Measurements from ENCODE around the gene KRTAP10-11.
"Not testable (repeated sequence)": the region's sequence is repeated elsewhere in the genome, so short reads cannot be mapped to it uniquely, and the experiment has no call there.

The KRTAP10-11 gene

GRCh38 chr21:44601091-44601490, 45.1 kb upstream of the KRTAP10-11 start:
- H3K23ac ChIP-seq (ENCODE audit: low read length); H3K18ac ChIP-seq (ENCODE audit: low read length); H2BK5ac ChIP-seq (ENCODE audit: low read depth, low read length, poor library complexity); H3K27ac ChIP-seq (ENCODE audit: low read depth, low read length); H3K4me1 ChIP-seq (ENCODE audit: control insufficient read depth in 1 of 2, insufficient read depth in 2 of 2, low read length in 2 of 2); H2AFZ ChIP-seq (ENCODE audit: insufficient read depth, low read length, poor library complexity); H3K27me3 ChIP-seq (ENCODE audit: insufficient read depth, low read length); H3K14ac ChIP-seq (ENCODE audit: low read length); H3K36me3 ChIP-seq (ENCODE audit: control insufficient read depth in 1 of 2, insufficient read depth in 2 of 2, low read length in 2 of 2); H3K4me2 ChIP-seq (ENCODE audit: low read length); H2AK5ac ChIP-seq (ENCODE audit: low read length); H4K91ac ChIP-seq (ENCODE audit: low read depth, low read length); H3K9me3 ChIP-seq (ENCODE audit: insufficient read depth, low read depth, low read length); H4K12ac ChIP-seq (ENCODE audit: low read depth, low read length); H3K79me2 ChIP-seq (ENCODE audit: control insufficient read depth, insufficient read depth, low read length, poor library complexity); H2BK12ac ChIP-seq (ENCODE audit: low read length); H3K79me1 ChIP-seq (ENCODE audit: low read length); H4K8ac ChIP-seq (ENCODE audit: low read depth, low read length); H3K4ac ChIP-seq (ENCODE audit: low read depth, low read length); DNase-seq; H3K9ac ChIP-seq (ENCODE audit: low read length); H3K4me3 ChIP-seq (ENCODE audit: low read depth, low read length); H2BK120ac ChIP-seq (ENCODE audit: insufficient read depth, low read length, poor library complexity): not testable (repeated sequence)
- no CpG with 5 or more reads among the region's 10 CpGs for WGBS (ENCODE audit: extremely low coverage, insufficient coverage, insufficient read length)

- Histone ChIP-seq H3K4me1 (ENCODE audit: control insufficient read depth in 1 of 2, insufficient read depth in 2 of 2, low read length in 2 of 2) (no peaks in the 10 kb centered on the region), H3K36me3 (ENCODE audit: control insufficient read depth in 1 of 2, insufficient read depth in 2 of 2, low read length in 2 of 2) (no peaks in the 10 kb centered on the region), H3K9me3 (ENCODE audit: insufficient read depth, low read depth, low read length) (peaks cover 7% of the 10 kb centered on the region), H2BK120ac (ENCODE audit: insufficient read depth, low read length, poor library complexity) (no peak overlapping the region), H3K27ac (ENCODE audit: low read depth, low read length) (no peak overlapping the region), H3K27me3 (ENCODE audit: insufficient read depth, low read length) (no peaks in the 10 kb centered on the region), H3K4me3 (ENCODE audit: low read depth, low read length) (no peak overlapping the region), H4K12ac (ENCODE audit: low read depth, low read length) (no peak overlapping the region), H3K23ac (ENCODE audit: low read length) (no peak overlapping the region), H2BK12ac (ENCODE audit: low read length) (no peak overlapping the region), H2AFZ (ENCODE audit: insufficient read depth, low read length, poor library complexity) (no peak overlapping the region), H3K9ac (ENCODE audit: low read length) (no peak overlapping the region), H3K18ac (ENCODE audit: low read length) (no peak overlapping the region), H3K14ac (ENCODE audit: low read length) (no peak overlapping the region), H2AK5ac (ENCODE audit: low read length) (no peak overlapping the region), H3K4ac (ENCODE audit: low read depth, low read length) (no peak overlapping the region), H4K91ac (ENCODE audit: low read depth, low read length) (no peak overlapping the region), H3K79me2 (ENCODE audit: control insufficient read depth, insufficient read depth, low read length, poor library complexity) (no peaks in the 10 kb centered on the region), H4K8ac (ENCODE audit: low read depth, low read length) (no peak overlapping the region), H3K79me1 (ENCODE audit: low read length) (no peaks in the 10 kb centered on the region), H2BK5ac (ENCODE audit: low read depth, low read length, poor library complexity) (no peak overlapping the region), H3K4me2 (ENCODE audit: low read length) (no peak overlapping the region)
- no peak for DNase-seq
- WGBS (ENCODE audit: extremely low coverage, insufficient coverage, insufficient read length), result no CpG with 5 or more reads among the region's 23 CpGs
Measured at GRCh38 chr21:44601596-44602462, 44.4 kb upstream of the KRTAP10-11 start.

GRCh38 chr21:44602463-44602850, 43.8 kb upstream of the KRTAP10-11 start:
- no peak overlapping the region for H3K14ac ChIP-seq (ENCODE audit: low read length)
- H3K36me3 ChIP-seq (ENCODE audit: control insufficient read depth in 1 of 2, insufficient read depth in 2 of 2, low read length in 2 of 2), result no peaks in the 10 kb centered on the region
- H2BK5ac ChIP-seq (ENCODE audit: low read depth, low read length, poor library complexity), result no peak overlapping the region
- no peak overlapping the region for H3K4me3 ChIP-seq (ENCODE audit: low read depth, low read length)
- H3K79me1 ChIP-seq (ENCODE audit: low read length), result no peaks in the 10 kb centered on the region
- no peak overlapping the region for H2AK5ac ChIP-seq (ENCODE audit: low read length)
- H3K27ac ChIP-seq (ENCODE audit: low read depth, low read length), result no peak overlapping the region
- no peak for DNase-seq
- no peak overlapping the region for H3K23ac ChIP-seq (ENCODE audit: low read length)
- no peaks in the 10 kb centered on the region for H3K79me2 ChIP-seq (ENCODE audit: control insufficient read depth, insufficient read depth, low read length, poor library complexity)
- no CpG with 5 or more reads among the region's 21 CpGs for WGBS (ENCODE audit: extremely low coverage, insufficient coverage, insufficient read length)
- no peaks in the 10 kb centered on the region for H3K4me1 ChIP-seq (ENCODE audit: control insufficient read depth in 1 of 2, insufficient read depth in 2 of 2, low read length in 2 of 2)
- H4K8ac ChIP-seq (ENCODE audit: low read depth, low read length), result no peak overlapping the region
- no peak overlapping the region for H2BK12ac ChIP-seq (ENCODE audit: low read length)
- H3K4ac ChIP-seq (ENCODE audit: low read depth, low read length), result no peak overlapping the region
- H3K9me3 ChIP-seq (ENCODE audit: insufficient read depth, low read depth, low read length), result peaks cover 7% of the 10 kb centered on the region
- no peak overlapping the region for H2AFZ ChIP-seq (ENCODE audit: insufficient read depth, low read length, poor library complexity)
- no peak overlapping the region for H3K4me2 ChIP-seq (ENCODE audit: low read length)
- no peak overlapping the region for H4K12ac ChIP-seq (ENCODE audit: low read depth, low read length)
- H4K91ac ChIP-seq (ENCODE audit: low read depth, low read length), result no peak overlapping the region
- H3K18ac ChIP-seq (ENCODE audit: low read length), result no peak overlapping the region
- no peak overlapping the region for H2BK120ac ChIP-seq (ENCODE audit: insufficient read depth, low read length, poor library complexity)
- H3K9ac ChIP-seq (ENCODE audit: low read length), result no peak overlapping the region
- no peaks in the 10 kb centered on the region for H3K27me3 ChIP-seq (ENCODE audit: insufficient read depth, low read length)

DNA sequence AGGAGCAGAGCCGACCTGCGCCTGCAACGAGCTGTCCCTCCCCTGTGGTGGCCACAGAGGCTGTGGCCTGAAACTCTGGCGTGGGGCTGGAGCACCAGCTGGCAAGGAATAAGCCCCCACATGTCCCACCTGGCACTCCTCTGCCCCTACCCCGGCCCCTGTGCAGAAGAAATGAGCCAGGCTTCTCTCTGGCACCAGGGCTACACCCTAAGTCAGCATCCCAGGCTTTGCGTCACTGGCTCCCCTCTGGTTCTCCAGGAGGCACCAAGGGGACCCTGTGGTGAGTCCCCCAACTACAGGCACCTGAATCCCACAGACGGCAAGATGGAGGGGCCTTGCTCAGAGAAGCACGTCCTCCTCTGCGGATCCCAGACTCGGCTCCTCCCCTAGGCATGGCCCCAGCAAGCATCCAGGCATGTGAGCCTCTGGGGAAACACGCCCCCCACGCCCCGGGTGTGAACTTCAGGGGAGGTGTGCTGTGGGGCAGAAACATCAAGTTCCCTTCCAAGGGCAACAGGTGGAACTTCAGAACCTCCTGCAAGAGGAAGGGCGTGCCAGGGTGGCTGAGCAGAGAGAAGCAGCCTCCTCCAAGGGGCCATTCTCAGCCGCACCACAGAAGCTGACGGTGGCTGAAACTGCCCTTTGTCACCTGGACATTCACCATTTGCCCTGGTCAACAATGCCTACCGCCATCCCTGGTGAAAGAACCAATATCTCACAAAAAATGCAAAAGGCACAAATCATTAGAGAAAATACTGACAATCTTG, 42.9 kb upstream of the KRTAP10-11 start:
- Histone ChIP-seq H2AFZ (ENCODE audit: insufficient read depth, low read length, poor library complexity) (no peak overlapping the region), H3K27ac (ENCODE audit: low read depth, low read length) (no peak overlapping the region), H4K91ac (ENCODE audit: low read depth, low read length) (no peak overlapping the region), H2BK120ac (ENCODE audit: insufficient read depth, low read length, poor library complexity) (no peak overlapping the region), H3K79me1 (ENCODE audit: low read length) (no peaks in the 10 kb centered on the region), H3K14ac (ENCODE audit: low read length) (no peak overlapping the region), H3K18ac (ENCODE audit: low read length) (no peak overlapping the region), H3K4me3 (ENCODE audit: low read depth, low read length) (no peak overlapping the region), H2BK12ac (ENCODE audit: low read length) (no peak overlapping the region), H3K36me3 (ENCODE audit: control insufficient read depth in 1 of 2, insufficient read depth in 2 of 2, low read length in 2 of 2) (no peaks in the 10 kb centered on the region), H3K23ac (ENCODE audit: low read length) (no peak overlapping the region), H4K12ac (ENCODE audit: low read depth, low read length) (no peak overlapping the region), H4K8ac (ENCODE audit: low read depth, low read length) (no peak overlapping the region), H3K4ac (ENCODE audit: low read depth, low read length) (no peak overlapping the region), H3K27me3 (ENCODE audit: insufficient read depth, low read length) (no peaks in the 10 kb centered on the region), H2BK5ac (ENCODE audit: low read depth, low read length, poor library complexity) (no peak overlapping the region), H2AK5ac (ENCODE audit: low read length) (no peak overlapping the region), H3K9me3 (ENCODE audit: insufficient read depth, low read depth, low read length) (peaks cover 7% of the 10 kb centered on the region), H3K79me2 (ENCODE audit: control insufficient read depth, insufficient read depth, low read length, poor library complexity) (no peaks in the 10 kb centered on the region), H3K9ac (ENCODE audit: low read length) (no peak overlapping the region), H3K4me1 (ENCODE audit: control insufficient read depth in 1 of 2, insufficient read depth in 2 of 2, low read length in 2 of 2) (no peaks in the 10 kb centered on the region), H3K4me2 (ENCODE audit: low read length) (no peak overlapping the region)
- no CpG with 5 or more reads among the region's 17 CpGs for WGBS (ENCODE audit: extremely low coverage, insufficient coverage, insufficient read length)
- DNase-seq, result no peak

Data from trophoblast cell (in vitro differentiated cells and primary cell).